K562 (cell line): ENCODE results near the gene AMH. TPM values are rescaled to one million over a fixed set of nuclear protein-coding genes. Genes with fewer than 3 reads are reported as not detected.

ENCODE experiments used
- NBN ChIP-seq: fragments of 450-650 bp; IDR thresholded peaks from 2 replicates; pipeline ENCODE4 v1.6.1; 2016; ENCODE audit warnings: low read depth, mild to moderate bottlenecking
- TFE3 ChIP-seq: fragments of 450-650 bp; formaldehyde crosslinking; IDR thresholded peaks from 2 replicates; pipeline ENCODE4 v1.4.0; 2020; ENCODE audit warnings: mild to moderate bottlenecking, mixed read lengths
- ZNF318 ChIP-seq, 2 experiments: fragments of 450-650 bp; IDR thresholded peaks; 2 replicates each; pipeline ENCODE4 v1.6.1; 2016; ENCODE audit warnings: mild to moderate bottlenecking in 2 of 2, borderline replicate concordance in 1 of 2, low read depth in 1 of 2, moderate library complexity in 1 of 2
- polyA plus RNA-seq, 8 experiments: library from polyadenylated mRNA; depleted of rRNA in 4 of 8; stranded (reverse) in 5 of 8; unstranded in 3 of 8; fragments of >200 nt; fragmentation: Nextera tagmentation in 2 of 8; fragmentation: Illumina TruSeq in 1 of 8; extraction: Ambion mirVana in 2 of 8; extraction: Trizol in 1 of 8; gene quantifications; 2 replicates each; pipeline versions ENCODE4 v1.2.1 to v1.2.3, GENCODE V29; 2011 to 2014; ENCODE audit warnings: inconsistent platforms in 1 of 8, missing spikeins in 1 of 8
- total RNA-seq, 7 experiments: library from RNA; depleted of rRNA in 6 of 7; stranded (reverse); fragments of >200 nt in 6 of 7; fragmentation: Illumina TruSeq in 2 of 7; extraction: Trizol in 2 of 7; gene quantifications; 2 replicates each; pipeline versions ENCODE4 v1.2.1 to v1.2.3, GENCODE V29; 2011 to 2021; ENCODE audit warnings: low replicate concordance in 1 of 7

The AMH gene
- total and polyA plus RNA-seq, 9 of the 15 experiments (the other 6 are each of a cell fraction or from before 2014, with no cell fraction given), result 0.29 to 27.4 (median 2.6) TPM; not detected in 2

- TF ChIP-seq ZNF318 (IDR thresholded peaks at IDR 0.05; ENCODE audit: borderline replicate concordance in 1 of 2, low read depth in 1 of 2) (no peak), TFE3 (CRISPR knock-in tag) (no peak), NBN (no peak)
Observed at GRCh38 chr19:2294687-2295335, 45.7 kb downstream of the AMH start (continued).
